HG02763 (cell line): ENCODE measurements around the gene NUP188.
A peak's percentile ranks its signal among the peaks of the same experiment; 100 is the strongest.

ENCODE experiments used
- ATAC-seq: cut with Tn5 transposase; IDR thresholded peaks from one replicate; pipeline ENCODE4 v1.9.1; 2021; ENCODE audit warnings: mild to moderate bottlenecking, moderate library complexity; ENCODE audit not compliant: unreplicated experiment

The NUP188 gene

DNA sequence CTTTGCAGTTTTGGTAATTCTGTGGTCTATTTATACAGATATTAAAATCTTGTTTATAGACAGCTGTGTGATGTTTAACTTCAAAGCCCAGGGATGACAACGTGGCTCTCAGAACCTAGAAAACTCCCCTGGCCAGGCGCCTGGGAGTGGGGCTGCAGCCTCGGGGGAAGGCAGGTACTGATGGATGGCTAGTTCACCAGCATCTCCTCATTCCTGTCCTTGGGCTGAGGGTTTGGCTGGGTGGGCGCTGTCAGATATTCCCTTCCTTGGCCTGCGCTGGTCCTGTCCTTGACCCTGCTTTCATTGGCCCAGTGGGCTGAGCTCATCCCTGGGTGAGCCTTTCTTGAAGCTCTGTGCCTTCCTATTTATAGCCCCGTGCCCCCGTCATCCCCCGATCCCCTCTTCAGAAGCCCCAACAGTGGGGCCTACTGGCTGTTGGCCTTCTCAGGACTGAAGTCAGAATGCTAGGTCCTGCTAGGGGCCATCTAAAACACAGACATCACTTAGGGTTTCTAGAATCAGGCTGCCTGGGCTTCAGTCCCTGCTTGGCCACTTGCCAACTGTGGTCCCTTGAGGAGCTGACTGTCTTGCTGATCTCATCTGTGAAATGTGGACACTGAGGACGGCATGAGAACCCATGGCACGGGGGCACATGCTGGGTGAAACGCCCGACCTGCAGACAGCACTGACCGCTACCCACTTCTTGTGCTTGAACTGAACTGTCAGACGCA lies 59.7 kb downstream of the NUP188 start:
- ATAC-seq, result no peak

DNA sequence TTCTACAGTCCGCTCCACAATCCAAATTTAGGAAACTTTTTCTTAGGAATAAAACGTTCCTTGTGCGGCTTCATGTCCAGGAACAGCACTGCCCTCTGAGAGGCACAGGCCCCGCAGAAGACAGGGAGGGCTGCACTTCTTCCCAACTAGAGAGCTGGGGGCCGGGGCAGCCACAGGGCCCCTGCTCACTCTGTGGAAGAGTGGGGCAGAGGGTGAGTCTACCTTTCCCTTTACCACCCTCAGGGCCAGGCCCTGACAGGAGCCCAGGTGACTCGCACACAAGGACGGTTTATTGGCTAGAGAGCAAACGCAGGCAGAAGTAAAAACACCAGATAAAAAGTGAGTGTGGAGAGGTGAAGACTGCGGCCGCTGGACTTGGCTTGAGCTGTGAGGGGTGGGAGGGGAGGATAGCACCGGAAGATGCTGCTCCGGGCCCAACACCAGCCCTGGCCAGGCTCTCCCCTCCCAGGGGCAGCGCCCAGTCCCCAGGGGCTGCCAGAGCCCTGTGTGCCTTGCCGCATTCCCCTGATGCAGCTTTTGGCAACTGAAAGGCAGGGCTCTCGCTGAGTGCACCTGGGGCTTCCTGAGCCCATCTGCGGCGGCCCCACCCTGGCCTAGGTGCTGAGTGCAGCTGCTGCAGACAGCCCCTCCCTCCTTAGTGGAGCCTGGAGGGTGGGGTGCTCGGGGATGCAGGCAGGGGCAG lies 60.4 kb downstream of the NUP188 start:
- no peak for ATAC-seq

DNA sequence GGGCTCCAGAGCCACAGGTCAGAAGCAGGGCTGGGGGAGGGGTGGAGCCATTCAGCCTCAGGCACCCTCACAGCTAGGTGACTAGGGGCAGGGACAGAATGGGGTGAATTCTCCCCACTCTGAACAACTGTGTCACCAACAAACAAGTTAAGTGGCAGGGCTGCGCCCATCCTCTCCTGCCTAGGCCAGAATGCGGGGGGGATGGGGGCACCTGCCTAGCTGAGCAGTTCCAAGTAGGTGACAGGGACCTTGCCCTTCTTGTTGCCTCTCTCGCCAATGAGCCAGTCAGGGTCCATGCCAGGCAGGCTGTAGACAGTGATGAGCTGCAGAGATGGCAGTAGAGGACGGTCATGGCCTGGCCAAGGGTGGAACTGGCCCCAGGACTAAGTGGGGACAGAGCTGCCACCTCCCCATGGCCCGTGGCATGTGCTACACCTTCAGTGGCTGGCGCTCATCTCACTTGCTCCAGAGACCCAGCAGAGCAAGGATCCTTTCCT lies 61.0 kb downstream of the NUP188 start:
- no peak for ATAC-seq

DNA sequence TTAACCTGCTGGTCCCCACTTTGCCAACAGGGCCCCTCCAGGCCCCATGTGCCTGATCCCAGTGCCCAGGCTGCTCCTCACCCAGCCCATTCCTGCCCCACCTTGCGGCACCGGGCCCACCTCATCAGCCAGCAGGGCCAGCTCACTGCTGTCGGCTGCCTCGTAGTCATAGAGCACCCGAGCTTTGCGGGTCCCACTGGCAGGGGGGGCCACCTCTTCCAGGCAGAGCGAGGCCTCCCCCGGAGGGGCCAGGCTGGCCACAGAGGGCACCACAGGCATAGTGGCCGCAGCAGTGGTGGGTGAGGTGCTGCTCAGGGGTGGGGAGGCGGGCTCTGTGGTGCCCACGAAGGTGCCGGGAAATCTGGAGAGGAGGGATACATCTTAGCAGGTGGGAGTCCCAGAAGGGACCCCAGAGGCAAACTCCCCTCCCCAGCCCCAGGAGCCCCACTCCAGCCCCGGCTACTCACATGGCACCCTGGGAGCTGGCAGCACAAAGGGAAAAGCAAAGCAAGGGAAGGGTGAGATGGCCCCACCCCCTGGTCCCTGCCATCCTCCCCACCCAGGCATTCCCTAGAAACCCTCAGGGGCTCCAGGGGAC lies 61.6 kb downstream of the NUP188 start:
- ATAC-seq, result no peak

DNA sequence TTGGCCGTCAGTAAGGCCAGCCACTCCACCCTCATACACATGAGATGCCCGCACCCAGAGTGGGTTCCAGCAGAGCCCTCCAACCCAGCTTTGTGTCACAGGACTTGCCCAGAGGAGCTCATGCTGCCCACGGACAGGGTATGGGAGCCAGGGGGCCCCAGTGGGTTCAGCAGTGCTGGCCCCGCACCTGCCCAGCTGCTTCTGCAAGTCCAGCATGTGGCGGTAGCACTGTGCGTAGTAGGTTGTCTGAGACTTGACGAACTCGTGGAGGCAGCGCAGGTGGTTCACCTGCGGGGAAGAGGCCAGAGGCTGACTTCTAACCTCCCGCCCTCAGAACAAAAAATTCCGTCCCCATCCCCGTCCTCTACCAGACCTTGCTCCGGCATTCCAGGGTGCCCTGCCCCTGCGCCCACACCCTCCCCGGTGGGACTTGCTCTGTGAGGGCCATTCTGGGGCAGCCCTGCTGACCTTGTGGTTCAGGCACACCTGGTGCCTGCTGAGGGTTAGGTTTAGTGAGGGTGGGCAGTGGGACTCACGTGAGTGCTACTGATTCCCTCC lies 62.2 kb downstream of the NUP188 start:
- ATAC-seq, result no peak

DNA sequence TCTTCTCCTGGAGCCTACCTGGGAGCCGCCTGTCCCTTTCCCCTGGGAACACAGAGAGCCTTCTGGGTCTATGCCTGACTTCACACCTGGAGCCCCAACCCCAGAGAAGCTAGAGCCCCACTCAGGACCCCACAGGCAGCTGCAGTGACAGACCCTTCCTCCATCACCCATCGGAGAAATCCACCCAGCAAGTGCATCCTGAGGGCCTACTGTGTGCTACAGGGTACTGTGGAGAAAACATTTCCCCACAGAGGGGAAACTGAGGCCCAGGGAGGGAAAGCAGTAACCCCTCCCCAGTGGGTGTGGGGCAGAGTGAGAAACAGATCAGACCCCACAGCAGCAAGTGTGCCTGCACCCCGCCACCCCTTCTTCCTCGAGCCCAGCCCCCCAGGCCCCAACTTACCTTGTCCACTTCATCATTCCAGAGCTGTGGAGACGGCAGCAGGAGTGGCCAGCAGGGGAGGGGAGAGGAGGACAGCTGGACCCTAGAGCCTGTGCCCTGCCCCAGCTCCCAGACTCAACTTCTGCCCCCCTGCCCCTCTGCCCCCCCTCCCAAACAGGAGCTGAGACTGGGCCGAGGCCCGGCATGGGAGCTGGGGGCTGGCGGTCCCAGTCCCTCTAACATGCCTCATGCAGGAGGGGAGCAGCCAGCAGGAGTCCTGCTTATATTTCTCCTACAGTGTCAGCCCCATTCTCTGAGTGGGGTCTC lies 62.9 kb downstream of the NUP188 start:
- ATAC-seq, result no peak

DNA sequence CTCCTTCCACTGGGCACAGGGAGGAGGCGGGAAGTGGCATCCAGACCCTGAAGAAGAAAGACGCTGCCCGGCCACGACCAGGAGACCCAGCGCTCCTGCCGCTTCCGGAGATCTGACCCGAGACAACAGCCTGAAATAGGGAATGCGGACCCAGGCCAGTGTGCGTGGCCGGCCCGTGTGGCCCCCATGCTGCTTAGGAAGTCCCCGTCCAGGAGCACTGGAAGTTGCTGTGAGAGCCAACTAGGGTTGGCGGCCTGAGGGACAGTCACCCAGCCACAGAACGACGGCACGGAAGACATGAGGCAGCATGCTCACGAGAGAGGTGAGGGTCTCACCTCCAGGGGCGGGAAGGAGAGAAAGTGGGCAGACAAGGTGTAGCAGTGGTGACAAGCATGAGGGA lies 63.7 kb downstream of the NUP188 start:
- ATAC-seq, result no peak

DNA sequence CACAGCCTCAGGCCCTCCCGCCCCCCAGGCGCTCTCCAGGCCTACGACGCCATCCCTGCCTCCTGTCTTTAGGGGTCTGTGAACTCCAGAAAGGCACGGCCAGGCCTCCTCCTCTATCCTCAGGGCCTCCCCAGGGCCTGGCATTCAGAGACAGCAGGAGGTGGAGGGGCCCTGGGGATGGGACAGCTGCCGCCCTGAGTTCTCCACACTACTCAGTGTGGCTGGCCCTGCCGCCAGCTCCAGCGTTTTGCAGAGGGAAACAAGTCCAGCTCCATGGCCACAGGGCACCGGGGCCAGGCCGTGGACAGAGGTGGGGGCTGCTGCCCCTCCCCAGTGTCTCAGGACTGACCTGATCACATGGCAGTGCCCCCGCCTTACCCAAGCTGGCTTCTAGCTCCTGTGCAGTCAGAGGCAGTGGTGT lies 64.3 kb downstream of the NUP188 start:
- ATAC-seq, result no peak

DNA sequence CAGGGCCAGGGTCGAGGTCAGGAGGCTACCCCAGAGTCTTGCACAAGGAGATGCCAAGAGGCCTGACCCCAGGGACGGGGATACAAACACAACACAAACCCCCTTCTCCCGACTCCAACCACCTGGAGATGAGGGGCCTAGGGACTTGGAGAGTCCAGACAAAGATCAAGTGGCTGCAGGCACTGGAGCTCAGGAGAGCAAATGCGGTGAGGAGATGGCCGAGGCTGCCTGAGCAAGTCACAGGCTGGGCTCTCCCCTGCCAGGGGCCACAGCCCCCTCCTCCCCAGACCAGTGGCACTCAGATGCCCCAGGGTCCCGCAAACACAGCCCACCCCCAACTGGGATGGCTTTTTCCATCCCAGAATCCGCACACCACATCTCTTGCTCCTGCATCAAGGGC lies 64.8 kb downstream of the NUP188 start:
- no peak for ATAC-seq

DNA sequence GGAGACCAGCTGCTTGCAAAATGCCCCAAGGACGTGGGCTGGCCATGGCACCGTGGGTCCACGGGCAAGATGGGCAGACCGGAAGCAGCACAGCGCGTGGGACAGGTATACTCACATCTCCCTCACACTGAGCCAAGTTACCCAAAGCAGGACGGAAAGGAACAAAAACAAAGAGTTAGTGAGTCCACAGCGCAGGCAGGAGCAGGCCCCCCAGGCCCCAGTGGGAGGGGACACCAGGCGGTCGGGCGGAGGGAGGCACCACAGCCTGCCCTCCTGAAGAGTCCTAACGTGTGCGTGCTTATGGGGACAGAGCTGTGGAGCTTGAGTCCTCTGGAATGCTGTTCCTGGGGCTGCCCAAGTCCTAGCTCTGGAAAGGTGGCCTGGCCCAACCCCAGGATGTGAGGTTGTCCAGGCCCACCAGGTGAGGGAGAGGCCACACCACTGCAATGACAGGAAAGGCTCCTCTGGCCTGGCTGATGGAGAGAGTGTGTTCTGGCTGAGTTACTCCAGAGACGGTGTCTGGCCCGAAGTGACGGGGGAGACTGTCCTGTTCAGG lies 65.5 kb downstream of the NUP188 start:
- no peak for ATAC-seq

DNA sequence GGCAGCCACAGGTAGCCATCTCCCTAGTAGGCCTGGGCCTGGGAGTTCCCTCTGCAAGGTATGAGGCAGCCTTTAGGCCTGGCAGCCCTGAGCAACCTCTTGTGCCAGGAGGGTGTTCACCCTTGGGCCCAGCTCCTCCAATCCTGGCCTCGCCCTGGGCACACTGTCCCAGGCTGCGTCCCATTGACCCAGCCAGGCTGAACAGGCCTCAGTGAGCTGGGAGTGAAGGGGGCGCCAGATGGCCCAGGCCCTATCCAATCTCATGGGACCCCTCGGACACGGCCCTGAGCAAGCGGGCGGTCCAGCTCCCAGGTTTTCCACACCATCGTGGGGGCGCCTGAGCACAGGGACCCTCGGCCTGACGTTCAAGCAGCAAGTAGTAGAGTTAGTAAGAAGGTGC lies 66.2 kb downstream of the NUP188 start:
- ATAC-seq, result no peak

DNA sequence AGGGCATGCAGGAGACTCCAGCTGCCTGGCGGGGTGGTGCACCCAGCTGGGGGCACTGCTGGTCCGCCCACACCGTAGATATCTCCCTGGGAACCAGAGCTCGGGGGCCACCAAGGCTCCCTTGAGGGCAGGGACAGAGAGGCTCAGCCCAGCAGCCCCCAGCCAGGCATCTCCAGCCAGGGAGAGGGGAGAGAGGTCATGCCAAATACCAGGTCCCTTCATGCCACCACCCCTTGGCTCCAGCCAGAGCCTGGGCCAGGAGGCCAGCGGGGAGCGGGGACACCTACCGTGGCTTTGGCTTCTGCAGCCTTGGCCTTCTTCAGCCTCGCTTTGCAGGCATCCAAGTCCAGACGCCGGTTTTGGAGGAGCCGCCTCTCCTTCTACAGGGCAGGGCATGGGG lies 66.6 kb downstream of the NUP188 start:
- ATAC-seq, result no peak

DNA sequence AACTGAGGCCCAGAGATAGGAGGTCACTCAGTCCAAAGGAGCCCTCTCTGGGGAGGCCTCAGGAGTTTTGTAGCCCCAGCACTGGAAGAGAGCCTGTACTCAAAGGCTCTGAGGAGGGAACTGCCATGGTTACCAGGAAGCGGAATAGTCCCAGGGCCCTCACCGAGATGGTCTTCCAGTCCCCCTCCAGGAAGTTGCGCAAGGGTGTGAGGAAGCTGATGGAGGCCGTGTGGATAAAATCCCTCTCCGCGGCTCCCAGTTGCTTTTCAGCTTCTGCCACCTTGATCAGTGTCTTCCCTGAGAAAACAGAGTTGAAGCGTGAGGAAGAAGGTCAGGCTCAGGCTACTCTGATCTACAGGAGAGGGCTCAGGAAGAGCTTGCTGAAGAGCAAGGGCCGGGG lies 67.1 kb downstream of the NUP188 start:
- ATAC-seq, result no peak

DNA sequence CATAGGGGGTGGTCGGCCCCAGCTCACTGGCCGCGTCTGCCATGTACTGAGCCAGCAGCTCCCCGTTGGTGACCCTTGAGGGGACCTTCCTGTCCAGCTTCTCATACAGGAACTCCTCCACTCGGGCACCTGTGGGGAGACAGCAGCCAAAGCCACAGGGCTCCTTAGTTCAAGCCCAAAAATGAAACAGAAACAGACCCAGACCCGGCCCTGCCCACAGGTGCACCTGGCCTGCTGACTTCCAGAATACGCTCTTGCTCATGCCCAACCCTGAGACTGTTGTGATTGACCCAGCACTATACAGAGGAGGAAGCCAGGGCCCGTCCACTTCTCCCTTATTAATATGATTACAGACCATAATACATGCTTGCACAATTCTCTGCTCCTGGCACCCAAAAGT lies 73.6 kb downstream of the NUP188 start:
- peak; percentile 78 for ATAC-seq

DNA sequence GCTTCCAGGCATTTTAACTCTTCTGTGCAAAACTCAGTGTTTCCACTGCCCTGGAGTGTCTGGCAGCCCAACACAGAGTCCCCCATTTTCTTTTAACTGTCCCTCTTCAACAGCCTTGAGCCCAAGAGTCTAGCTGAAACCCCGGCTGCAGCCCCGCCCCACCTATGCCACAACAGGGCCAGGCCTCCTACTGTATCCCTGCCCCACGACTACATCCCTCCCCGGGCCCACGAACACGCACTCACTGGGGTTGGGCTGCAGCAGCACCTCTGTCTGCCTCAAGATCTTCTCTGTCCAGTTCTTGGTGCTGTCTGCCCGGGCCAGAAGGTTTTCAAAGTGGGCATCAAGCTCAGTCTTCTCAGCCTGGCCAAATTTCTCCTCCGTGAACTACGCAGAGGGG lies 74.5 kb downstream of the NUP188 start:
- ATAC-seq, result no peak

DNA sequence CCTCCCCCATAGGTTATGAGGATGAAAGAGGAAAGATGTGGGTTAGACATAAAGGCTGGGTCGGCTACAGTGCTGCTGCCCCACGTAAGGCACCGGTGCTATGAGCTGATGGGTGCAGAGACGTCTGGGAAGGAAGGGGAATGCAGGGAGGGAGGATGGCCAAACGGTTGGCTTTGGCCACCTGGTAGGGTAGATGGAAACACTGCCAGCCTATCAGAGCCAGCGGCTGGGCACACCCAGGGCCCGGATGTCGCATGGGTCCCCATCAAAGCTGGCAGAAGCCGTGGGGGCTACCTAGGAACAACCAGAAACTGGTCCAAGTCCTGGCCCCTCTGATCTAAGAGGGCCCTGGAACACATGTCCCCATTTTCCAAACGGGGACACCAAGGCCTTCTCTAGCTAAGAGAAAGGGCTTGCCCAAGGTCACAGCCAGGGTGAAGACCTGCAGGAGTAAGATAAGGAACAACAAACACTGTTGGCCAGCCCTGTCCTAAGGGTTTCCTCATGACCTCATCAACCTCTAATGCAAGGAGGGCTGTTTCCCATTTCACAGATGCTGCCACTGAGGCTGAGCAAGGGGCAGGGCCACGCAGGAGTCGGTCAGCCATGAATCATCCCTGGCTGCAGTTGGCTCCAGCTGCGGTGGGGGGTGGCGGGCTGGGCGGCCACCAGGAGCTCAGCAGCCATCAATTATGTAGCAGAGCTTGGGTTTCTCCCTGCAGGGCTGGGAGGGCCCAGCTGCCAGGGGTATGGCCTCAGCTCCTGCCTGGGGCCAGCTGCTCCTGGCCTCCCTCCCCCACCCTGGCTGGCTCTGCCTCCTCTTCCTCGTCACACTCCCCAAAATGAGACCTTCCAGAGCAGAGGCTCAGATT lies 75.8 kb downstream of the NUP188 start:
- ATAC-seq, result no peak

DNA sequence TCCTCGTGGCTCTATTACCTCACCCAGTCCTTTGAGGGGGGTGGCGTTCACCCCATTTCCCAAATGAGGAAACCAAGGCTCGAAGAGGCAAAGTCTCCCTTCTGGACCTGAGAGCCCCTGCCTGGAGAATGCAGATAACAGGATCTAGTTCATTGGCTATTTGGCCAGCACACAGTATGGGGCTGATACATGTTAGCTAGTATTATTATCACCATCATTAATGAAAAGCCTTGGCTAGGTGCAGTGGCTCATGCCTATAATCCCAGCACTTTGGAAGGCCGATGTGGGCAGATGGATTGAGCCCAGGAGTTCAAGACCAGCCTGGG lies 76.4 kb downstream of the NUP188 start:
- ATAC-seq, result no peak

DNA sequence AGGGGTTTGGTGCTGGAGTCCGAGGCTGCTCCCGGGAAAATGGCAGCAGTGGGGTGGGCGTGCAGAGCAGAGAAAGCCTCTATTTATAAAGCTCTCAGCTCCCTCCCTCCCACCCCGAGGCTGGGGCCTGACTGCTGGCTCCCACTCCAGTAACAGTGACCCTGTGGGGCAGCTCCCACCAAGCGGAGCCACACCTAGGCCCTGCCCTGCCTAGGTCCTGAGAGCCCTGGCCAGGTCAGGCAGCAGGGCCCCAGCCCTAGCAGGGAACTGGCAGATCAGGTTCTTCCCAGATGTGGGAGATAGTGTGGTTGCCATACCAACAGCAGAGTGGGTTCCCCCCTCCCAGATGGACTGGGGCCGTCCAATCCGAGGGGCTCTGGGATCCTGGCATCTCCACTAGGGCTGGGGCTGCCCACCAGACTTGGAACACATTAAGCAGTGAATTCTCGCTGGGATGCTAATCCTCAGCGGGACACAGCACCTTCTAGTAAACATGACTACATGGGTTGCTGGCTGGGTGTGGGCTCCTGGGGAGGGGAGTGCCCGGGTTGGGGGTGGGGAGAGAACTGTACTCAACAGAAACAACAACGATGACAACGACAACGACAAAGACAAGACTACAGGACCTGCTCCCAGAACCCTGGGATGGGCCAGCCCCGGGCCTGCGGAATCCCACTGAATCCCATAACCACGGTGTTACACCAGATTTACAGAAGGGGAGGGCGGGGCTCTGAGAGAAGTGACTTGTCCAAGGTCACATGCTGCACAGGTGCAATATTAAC lies 79.1 kb downstream of the NUP188 start:
- no peak for ATAC-seq

DNA sequence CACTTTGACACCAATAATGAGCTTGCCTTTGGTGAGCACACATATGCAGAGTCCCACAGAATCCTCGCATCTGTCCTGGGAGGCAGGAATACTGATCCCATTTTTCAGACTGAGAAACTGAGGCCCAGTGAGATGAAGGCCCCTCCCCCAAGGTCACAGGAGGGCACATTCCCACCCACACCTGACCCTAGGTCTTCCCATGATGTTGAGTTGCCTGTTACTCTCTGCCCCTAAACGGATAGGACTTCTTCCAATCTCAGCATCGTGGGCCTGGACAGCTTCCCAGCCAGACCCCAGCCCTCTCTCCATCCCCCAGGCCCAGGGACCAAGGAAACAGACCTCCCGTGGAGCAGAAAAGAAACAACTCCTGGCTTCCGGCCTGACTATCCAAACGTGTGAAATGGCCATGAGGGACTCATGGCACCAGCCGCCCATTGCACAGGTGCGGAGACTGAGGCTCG lies 79.8 kb downstream of the NUP188 start:
- no peak for ATAC-seq
